Measurements from ENCODE around the gene RUSC2. TPM values are rescaled to one million over a fixed set of nuclear protein-coding genes. Genes with fewer than 3 reads are reported as not detected.
A peak's percentile ranks its signal among the peaks of the same experiment; 100 is the strongest.

RUSC2 gene, protein sequence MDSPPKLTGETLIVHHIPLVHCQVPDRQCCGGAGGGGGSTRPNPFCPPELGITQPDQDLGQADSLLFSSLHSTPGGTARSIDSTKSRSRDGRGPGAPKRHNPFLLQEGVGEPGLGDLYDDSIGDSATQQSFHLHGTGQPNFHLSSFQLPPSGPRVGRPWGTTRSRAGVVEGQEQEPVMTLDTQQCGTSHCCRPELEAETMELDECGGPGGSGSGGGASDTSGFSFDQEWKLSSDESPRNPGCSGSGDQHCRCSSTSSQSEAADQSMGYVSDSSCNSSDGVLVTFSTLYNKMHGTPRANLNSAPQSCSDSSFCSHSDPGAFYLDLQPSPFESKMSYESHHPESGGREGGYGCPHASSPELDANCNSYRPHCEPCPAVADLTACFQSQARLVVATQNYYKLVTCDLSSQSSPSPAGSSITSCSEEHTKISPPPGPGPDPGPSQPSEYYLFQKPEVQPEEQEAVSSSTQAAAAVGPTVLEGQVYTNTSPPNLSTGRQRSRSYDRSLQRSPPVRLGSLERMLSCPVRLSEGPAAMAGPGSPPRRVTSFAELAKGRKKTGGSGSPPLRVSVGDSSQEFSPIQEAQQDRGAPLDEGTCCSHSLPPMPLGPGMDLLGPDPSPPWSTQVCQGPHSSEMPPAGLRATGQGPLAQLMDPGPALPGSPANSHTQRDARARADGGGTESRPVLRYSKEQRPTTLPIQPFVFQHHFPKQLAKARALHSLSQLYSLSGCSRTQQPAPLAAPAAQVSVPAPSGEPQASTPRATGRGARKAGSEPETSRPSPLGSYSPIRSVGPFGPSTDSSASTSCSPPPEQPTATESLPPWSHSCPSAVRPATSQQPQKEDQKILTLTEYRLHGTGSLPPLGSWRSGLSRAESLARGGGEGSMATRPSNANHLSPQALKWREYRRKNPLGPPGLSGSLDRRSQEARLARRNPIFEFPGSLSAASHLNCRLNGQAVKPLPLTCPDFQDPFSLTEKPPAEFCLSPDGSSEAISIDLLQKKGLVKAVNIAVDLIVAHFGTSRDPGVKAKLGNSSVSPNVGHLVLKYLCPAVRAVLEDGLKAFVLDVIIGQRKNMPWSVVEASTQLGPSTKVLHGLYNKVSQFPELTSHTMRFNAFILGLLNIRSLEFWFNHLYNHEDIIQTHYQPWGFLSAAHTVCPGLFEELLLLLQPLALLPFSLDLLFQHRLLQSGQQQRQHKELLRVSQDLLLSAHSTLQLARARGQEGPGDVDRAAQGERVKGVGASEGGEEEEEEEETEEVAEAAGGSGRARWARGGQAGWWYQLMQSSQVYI (N-terminal part only)
- total RNA-seq: 1 to 10 TPM; 4.7 to 8.6 TPM

DNA sequence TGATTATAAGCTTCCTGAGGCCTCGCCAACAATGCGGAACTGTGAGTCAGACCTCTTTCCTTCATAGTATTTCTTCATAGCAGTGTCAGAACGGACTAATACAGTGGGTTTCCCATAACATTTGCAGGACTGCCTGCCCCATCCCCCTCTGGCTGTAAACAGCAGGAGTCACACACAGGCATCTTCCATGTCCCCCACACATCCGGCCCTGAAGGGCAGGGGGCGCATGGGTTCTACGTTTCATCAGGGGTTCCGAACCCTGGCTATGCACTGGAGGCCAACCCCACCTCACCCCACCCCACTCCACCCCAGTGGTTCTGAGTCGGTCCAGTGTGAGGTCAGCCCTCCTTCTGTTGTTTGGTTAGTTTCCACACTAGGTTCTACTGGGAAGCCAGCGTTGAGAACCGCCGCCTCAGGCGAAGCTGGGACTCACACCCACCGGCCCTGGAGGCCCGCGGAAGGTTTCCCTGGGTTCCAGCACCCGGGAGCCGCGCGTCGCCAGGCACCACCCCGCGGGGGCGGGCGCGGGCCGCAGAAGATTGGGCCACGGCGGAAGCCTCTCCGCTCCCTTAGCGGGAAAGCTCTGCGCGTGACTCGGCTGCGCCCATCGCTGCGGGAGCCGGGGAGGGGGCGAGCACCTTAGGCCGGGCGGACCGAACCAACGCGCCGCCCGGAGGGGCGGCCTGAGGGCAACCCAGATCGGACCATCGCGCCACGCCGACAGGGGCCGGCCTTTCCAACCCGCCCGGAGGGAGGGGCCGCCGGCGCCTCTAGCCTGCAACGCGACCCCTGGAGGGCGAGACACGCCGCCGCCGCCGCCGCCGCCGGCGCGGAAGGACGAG, at the start of gene RUSC2:
Gene RUSC2, plus strand, starts transcription at position 799 of the 842 bp plus-strand sequence. CDS start 56,411 bp downstream, outside the sequence.
- Histone ChIP-seq H3K9me3 (no peaks in the 10 kb centered on the region), H3K27ac (peak within 1 kb of the TSS; percentile 82), H3K27me3 (no peaks in the 10 kb centered on the region), H3K4me1 (no peaks in the 10 kb centered on the region), H3K4me3 (peak within 1 kb of the TSS; percentile 77), H3K36me3 (no peaks in the 10 kb centered on the region), H3K9ac (ENCODE audit: low read depth in 2 of 2, low read length in 2 of 2) (peak within 1 kb of the TSS; percentile 89 to 92)
- peak; percentile 74 for DNase-seq
- intact Hi-C loops (cut with DNase I): loop anchor here (5.0 kb wide), 1 partner anchor 63 kb away; no protein-coding TSS in a partner anchor
- TF ChIP-seq, protein P1, sequence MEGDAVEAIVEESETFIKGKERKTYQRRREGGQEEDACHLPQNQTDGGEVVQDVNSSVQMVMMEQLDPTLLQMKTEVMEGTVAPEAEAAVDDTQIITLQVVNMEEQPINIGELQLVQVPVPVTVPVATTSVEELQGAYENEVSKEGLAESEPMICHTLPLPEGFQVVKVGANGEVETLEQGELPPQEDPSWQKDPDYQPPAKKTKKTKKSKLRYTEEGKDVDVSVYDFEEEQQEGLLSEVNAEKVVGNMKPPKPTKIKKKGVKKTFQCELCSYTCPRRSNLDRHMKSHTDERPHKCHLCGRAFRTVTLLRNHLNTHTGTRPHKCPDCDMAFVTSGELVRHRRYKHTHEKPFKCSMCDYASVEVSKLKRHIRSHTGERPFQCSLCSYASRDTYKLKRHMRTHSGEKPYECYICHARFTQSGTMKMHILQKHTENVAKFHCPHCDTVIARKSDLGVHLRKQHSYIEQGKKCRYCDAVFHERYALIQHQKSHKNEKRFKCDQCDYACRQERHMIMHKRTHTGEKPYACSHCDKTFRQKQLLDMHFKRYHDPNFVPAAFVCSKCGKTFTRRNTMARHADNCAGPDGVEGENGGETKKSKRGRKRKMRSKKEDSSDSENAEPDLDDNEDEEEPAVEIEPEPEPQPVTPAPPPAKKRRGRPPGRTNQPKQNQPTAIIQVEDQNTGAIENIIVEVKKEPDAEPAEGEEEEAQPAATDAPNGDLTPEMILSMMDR (IDR thresholded peaks at IDR 0.05): no peak

DNA sequence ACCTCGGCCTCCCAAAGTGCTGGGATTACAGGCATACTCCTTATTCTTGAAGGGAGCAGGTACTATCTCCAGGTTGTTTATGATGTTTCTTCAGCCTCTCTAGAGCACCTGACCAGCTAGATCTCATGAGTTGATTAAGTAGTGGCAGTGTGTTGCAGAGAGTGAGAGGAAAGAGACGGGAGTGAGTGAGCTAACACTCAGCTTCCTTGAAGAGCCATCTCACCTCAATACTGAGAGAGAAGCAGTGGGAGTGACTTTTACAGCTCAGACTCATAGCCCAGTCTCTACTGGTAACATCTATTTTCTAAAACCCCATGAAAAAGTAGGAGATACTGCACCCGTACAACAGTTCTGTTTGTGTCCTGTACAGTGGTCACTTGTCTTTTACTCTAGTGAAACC, 43.9 kb upstream of the RUSC2 start:
- H3K9me3 ChIP-seq: no peaks in the 10 kb centered on the region
- H3K4me3 ChIP-seq: no peak overlapping the region
- DNase-seq: no peak
- no peaks in the 10 kb centered on the region for H3K27me3 ChIP-seq
- H3K4me1 ChIP-seq: no peaks in the 10 kb centered on the region
- TF ChIP-seq, protein P1 (IDR thresholded peaks at IDR 0.05): no peak
- intact Hi-C loops (cut with DNase I): no loop called here
- H3K27ac ChIP-seq: no peak overlapping the region
- H3K36me3 ChIP-seq: no peaks in the 10 kb centered on the region
- no peak overlapping the region for H3K9ac ChIP-seq (ENCODE audit: low read depth in 2 of 2, low read length in 2 of 2)

DNA sequence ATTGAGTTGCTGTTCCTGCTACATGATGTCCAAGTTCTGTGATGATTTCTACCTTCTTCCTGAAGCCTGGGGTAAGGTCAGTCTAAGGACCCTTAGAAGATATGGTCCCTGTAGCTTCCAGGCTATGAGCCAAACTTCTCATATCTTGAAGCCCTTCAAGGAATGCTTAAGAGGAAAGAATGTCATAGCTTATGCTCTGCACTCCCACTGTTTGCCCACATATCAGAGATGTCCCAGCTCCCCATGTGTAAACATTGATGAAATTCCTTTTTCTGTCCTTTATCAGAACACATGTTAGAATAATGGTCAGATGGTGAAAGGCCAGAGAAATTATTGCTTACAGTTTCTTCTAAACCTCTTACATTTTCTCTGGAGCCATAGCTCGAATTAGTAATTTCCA, 41.4 kb upstream of the RUSC2 start:
- Histone ChIP-seq H3K4me1 (no peaks in the 10 kb centered on the region), H3K9ac (ENCODE audit: low read depth in 2 of 2, low read length in 2 of 2) (no peak overlapping the region), H3K4me3 (no peak overlapping the region), H3K36me3 (no peaks in the 10 kb centered on the region), H3K27me3 (no peaks in the 10 kb centered on the region), H3K27ac (no peak overlapping the region), H3K9me3 (no peaks in the 10 kb centered on the region)
- intact Hi-C loops (cut with DNase I): no loop called here
- TF ChIP-seq, protein P1 (IDR thresholded peaks at IDR 0.05): no peak
- no peak for DNase-seq

DNA sequence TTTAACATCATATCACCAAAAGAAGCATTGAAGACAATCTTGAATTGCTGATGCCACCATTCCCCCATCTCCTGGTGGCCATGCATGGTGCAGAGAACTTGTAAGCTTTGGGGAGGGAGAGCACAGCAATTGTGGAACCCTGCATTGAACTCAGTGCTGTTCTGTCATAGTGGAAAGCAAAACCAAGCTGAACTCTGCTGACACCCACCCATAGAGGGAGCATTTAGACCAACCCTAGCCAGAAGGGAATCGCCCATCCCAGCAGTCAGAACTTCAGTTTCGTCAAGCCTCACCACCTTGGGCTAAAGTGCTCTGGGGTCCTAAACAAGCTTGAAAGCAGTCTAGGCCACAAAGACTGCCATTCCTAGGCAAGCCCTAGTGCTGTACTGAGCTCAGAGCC, 37.4 kb upstream of the RUSC2 start:
- TF ChIP-seq, protein P1 (IDR thresholded peaks at IDR 0.05): no peak
- DNase-seq: no peak
- Histone ChIP-seq H3K4me1 (no peaks in the 10 kb centered on the region), H3K27ac (no peak overlapping the region), H3K4me3 (no peak overlapping the region), H3K9ac (ENCODE audit: low read depth in 2 of 2, low read length in 2 of 2) (no peak overlapping the region), H3K36me3 (no peaks in the 10 kb centered on the region), H3K9me3 (no peaks in the 10 kb centered on the region), H3K27me3 (no peaks in the 10 kb centered on the region)
- intact Hi-C loops (cut with DNase I): no loop called here

All from colonic mucosa (tissue), 4 donors.